Measurements from ENCODE around the gene PLEK. TPM values are rescaled to one million over a fixed set of nuclear protein-coding genes. Genes with fewer than 3 reads are reported as not detected.

Gene PLEK
- total RNA-seq, 1 donor from 2014 or later: not detected

DNA sequence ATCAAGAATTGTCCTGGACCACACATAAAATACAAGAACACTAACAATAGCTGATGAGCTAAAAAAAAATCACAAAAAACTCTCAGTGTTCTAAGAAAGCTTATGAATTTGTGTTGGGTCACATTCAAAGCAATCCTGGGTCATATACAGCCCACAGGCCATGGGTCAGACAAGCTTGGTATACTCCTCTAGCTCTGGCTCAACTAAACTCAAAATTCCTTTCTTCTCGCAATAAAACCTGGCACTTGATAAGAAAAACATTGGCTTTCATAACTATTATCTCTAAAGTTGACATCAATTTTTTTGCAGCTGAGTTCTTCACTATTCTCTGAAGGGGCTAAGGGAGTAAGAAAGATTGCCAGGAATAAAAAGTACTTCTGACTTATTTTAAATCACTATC, 63.7 kb downstream of the PLEK start:
- Mint-ChIP-seq H3K27ac (ENCODE audit: unreplicated experiment) (no peak overlapping the region), H3K36me3 (ENCODE audit: low read depth, unreplicated experiment) (peaks cover 4% of the 10 kb centered on the region), H3K4me1 (ENCODE audit: unreplicated experiment) (no peaks in the 10 kb centered on the region), H3K27me3 (ENCODE audit: unreplicated experiment) (peaks cover 1% of the 10 kb centered on the region), H3K9me3 (ENCODE audit: unreplicated experiment) (no peaks in the 10 kb centered on the region), H3K4me3 (ENCODE audit: unreplicated experiment) (no peak overlapping the region)
- TF ChIP-seq, protein P1, sequence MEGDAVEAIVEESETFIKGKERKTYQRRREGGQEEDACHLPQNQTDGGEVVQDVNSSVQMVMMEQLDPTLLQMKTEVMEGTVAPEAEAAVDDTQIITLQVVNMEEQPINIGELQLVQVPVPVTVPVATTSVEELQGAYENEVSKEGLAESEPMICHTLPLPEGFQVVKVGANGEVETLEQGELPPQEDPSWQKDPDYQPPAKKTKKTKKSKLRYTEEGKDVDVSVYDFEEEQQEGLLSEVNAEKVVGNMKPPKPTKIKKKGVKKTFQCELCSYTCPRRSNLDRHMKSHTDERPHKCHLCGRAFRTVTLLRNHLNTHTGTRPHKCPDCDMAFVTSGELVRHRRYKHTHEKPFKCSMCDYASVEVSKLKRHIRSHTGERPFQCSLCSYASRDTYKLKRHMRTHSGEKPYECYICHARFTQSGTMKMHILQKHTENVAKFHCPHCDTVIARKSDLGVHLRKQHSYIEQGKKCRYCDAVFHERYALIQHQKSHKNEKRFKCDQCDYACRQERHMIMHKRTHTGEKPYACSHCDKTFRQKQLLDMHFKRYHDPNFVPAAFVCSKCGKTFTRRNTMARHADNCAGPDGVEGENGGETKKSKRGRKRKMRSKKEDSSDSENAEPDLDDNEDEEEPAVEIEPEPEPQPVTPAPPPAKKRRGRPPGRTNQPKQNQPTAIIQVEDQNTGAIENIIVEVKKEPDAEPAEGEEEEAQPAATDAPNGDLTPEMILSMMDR (IDR thresholded peaks at IDR 0.05; ENCODE audit: unreplicated experiment): no peak
- DNase-seq (ENCODE audit: low spot score): no peak

DNA sequence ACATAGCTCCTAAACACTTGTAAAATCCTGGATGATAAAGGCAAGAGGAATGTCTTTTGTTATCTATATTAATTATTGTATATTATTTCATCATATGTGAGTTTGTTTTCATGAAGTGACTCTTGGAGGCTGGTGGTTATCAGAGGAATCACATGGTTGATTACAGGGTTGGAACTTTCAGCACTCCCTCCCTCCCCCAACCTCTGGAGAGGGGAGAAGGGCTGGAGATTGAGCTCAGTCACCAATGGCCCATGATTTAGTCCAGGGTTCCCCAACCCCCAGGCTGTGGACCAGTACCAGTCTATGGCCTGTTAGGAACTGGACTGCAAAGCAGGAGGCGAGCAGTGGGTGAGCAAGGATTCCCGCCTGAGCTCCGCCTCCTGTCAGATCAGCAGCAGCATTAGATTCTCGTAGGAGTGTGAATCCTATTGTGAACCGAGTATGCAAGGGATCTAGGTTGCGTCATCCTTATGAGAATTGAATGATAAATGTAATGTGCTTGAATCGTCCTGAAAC, 64.3 kb downstream of the PLEK start:
- Mint-ChIP-seq H3K4me1 (ENCODE audit: unreplicated experiment) (no peaks in the 10 kb centered on the region), H3K27me3 (ENCODE audit: unreplicated experiment) (peaks cover 2% of the 10 kb centered on the region), H3K36me3 (ENCODE audit: low read depth, unreplicated experiment) (peaks cover 4% of the 10 kb centered on the region), H3K27ac (ENCODE audit: unreplicated experiment) (no peak overlapping the region), H3K9me3 (ENCODE audit: unreplicated experiment) (no peaks in the 10 kb centered on the region), H3K4me3 (ENCODE audit: unreplicated experiment) (no peak overlapping the region)
- DNase-seq (ENCODE audit: low spot score): no peak
- TF ChIP-seq, protein P1 (IDR thresholded peaks at IDR 0.05; ENCODE audit: unreplicated experiment): no peak

DNA sequence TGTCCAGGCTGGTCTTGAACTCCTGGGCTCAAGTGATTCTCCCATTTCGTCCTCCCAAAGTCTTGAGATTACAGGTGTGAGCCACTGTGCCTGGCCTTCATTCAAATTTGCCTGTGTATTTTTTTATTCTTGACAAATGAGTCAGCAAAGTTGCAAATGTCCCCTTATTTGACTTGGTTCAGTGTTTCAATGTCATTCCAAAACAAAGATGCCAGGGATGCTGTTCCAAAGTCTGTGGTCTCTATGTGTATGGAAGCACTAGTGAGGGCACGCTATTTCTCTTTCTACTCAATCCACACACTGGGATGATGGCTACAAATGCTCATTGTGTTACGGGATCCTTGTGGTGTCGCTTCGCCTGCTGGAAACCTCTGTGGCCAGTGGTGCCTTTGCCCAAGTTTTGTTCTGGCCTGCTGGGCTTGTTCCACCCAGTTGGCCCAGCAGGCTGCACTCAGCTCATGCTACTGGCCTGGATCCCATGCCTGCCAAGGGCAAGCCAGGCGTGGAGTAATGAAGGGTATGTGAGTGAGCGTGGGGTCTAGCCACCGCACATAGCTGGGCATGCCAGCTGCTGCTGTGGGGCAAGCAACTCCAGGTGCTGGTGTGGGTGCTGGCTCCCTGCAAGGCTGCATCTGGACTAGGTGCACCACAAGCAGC, 66.4 kb downstream of the PLEK start:
- peaks cover 3% of the 10 kb centered on the region for H3K27me3 Mint-ChIP-seq (ENCODE audit: unreplicated experiment)
- H3K27ac Mint-ChIP-seq (ENCODE audit: unreplicated experiment): no peak overlapping the region
- peaks cover 4% of the 10 kb centered on the region for H3K36me3 Mint-ChIP-seq (ENCODE audit: low read depth, unreplicated experiment)
- DNase-seq (ENCODE audit: low spot score): no peak
- no peak overlapping the region for H3K4me3 Mint-ChIP-seq (ENCODE audit: unreplicated experiment)
- H3K4me1 Mint-ChIP-seq (ENCODE audit: unreplicated experiment): peaks cover 4% of the 10 kb centered on the region
- H3K9me3 Mint-ChIP-seq (ENCODE audit: unreplicated experiment): no peaks in the 10 kb centered on the region
- TF ChIP-seq, protein P1 (IDR thresholded peaks at IDR 0.05; ENCODE audit: unreplicated experiment): no peak

DNA sequence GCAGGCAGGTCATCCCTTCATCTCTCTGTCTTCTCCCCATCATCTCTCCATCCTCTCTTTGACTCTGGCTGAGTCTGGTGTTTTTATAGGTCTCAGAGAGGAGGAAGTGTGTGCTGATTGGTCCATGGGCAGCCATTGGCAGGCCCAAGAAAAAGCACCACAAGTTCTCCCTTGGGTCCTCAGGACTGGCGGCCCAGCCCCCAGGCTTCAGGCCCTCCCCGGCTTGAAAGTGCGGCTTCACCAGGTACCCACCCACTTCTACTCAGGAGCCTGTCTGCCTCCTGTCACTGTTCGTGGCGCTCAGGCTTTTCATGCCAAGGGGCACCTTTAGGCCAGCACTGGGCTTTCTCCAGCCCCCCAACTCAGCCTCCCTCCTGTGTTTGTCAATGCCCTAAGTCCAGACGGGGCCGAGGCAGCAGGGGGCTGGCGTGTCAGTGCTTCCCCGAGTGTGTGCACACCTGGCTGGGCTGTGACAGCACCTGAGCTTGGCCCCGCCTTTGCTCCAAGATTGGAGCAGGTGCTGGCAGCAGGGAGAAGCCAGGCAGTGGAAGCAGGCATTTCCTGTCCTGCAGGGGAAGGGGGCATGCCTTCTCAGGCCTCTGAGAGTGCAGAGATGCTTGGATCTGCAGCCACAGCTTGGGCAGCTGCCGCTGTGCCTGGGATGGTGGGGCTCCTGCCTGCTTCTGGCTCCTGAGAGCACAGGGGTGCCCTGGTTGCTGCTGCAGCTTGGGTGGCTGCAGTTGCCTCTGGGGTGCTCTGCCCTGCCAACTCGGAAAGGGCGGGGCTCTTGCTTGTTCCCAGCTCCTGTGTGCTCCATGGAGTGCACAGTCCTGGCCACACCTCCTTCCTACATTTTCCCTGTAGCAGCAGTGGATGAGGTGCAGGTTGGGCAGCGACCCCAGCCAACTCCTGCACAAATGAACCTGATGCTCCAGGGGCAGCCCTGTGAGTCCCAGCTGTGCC, 67.9 kb downstream of the PLEK start:
- no peak overlapping the region for H3K4me3 Mint-ChIP-seq (ENCODE audit: unreplicated experiment)
- H3K9me3 Mint-ChIP-seq (ENCODE audit: unreplicated experiment): no peaks in the 10 kb centered on the region
- TF ChIP-seq, protein P1 (IDR thresholded peaks at IDR 0.05; ENCODE audit: unreplicated experiment): no peak
- peaks cover 4% of the 10 kb centered on the region for H3K36me3 Mint-ChIP-seq (ENCODE audit: low read depth, unreplicated experiment)
- DNase-seq (ENCODE audit: low spot score): no peak
- H3K27ac Mint-ChIP-seq (ENCODE audit: unreplicated experiment): no peak overlapping the region
- peaks cover 3% of the 10 kb centered on the region for H3K27me3 Mint-ChIP-seq (ENCODE audit: unreplicated experiment)
- H3K4me1 Mint-ChIP-seq (ENCODE audit: unreplicated experiment): peaks cover 5% of the 10 kb centered on the region

All from endothelial cell (in vitro differentiated cells).